GM18502 (cell line): ENCODE data around the gene THUMPD3.
A peak's percentile ranks its signal among the peaks of the same experiment; 100 is the strongest.

Source experiments
- ATAC-seq: cut with Tn5 transposase; IDR thresholded peaks from one replicate; pipeline ENCODE4 v1.9.1; 2021; ENCODE audit warnings: mild to moderate bottlenecking; ENCODE audit not compliant: unreplicated experiment, poor library complexity

THUMPD3 gene

DNA sequence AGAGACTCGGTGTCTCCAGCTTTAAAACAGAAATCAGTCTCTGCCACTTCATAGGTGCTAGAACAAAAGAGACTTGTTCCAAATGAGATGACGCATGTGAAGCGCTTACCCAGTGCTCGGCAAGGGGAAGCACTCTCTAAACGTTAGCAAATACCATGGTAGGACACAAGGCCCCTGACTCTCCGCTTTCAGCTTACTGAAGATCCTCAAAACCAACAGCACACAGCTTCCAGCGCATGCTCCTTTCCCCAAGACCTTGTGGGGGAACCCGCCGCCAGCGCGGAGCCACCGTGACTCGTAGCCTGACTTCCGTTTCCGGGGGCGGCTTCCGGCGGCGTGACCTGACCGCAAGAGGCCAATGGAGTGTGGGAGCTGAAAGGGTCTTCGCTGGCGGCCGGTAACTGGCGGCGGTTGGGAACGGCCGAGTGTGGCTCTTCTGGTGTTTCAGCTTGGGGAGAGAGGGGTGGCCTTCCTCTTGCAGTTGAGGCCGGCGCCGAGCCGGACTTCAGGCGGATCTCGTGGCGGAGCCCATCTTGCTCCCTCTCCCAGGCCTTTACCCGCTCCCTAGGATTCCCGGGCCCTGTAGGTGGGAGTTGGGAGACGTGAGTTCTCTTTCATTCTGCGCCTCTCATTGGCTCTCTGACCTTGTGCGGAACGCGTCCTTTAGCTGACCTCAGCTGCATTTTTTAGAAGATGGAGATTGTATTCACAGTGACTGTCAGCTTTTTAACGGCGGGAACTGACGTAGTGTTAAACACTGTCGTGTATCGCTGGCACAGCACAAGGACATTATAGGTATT is at the start of gene THUMPD3:
TSS of gene THUMPD3 (plus strand) at position 324 of the 800 bp plus-strand sequence. CDS start 2,015 bp downstream, outside the sequence.
- ATAC-seq: peak; percentile 98

GRCh38 chr3:9314796-9315195 is 48.1 kb upstream of the THUMPD3 start:
- ATAC-seq: no peak

- ATAC-seq: no peak
Observed at GRCh38 chr3:9316881-9317361, 45.9 kb upstream of the THUMPD3 start.

GRCh38 chr3:9322780-9323179 is 40.1 kb upstream of the THUMPD3 start:
- ATAC-seq: no peak

GRCh38 chr3:9324944-9325343 is 37.9 kb upstream of the THUMPD3 start:
- ATAC-seq: no peak

DNA sequence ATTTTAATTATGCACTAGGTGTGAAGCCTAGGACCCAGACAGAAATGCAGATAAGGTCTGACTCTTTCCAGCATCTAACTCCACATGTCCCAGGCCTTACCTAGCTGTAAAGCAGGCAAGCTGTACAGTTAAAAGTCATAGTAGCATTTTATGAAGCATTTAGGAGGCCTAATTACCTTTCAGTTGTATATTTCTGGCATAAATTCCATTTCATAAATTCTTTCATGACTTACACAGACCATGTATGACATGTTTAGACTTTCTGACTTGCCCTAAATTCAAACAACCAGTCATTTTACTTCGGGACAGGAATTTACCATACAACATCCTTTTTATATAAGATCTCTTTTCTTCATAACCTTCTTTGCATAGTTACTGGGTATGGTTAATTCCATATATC is 35.3 kb upstream of the THUMPD3 start:
- no peak for ATAC-seq

DNA sequence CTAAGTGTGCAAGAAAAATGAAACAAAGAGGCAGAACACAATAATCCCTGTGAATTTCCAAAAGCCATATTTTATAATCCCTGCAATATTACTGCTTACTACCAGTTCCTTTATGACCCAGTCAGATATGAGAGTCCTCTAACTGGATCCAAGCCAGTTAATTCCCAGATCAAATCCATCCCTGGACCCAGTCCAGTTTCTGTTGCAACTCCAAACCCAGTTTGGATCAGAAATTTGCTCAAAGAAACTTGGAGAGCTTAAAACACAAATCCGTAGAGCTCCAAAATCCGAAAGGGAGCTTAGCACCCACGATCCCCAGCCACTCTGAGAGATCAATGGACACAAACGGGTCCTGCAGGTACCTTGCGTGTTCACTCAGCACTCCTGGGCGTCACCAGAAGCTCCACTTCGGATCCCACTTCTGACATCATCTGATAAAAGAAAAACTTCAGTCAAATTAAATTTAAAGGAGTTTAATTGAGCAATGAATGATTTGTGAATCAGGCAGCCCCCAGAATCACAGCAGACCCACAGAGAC is 32.6 kb upstream of the THUMPD3 start:
- no peak for ATAC-seq

DNA sequence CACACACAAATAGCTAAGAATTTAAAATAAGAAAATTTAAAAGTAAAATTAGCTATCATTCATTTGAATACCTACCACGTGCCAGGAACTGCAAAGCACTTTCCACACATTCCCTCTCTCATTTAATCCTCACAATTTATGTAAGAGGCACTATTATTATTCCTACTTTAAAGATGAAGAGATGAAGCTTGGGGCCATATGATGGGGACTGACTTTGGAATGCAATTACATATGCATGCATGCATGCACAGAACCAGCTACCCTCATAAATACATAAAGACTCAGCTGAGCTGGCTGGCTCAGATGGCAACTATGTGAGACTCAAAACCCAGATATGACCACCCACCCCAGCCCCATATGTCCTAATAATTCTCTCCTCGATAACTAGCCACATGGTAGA is 31.7 kb upstream of the THUMPD3 start:
- ATAC-seq: no peak

DNA sequence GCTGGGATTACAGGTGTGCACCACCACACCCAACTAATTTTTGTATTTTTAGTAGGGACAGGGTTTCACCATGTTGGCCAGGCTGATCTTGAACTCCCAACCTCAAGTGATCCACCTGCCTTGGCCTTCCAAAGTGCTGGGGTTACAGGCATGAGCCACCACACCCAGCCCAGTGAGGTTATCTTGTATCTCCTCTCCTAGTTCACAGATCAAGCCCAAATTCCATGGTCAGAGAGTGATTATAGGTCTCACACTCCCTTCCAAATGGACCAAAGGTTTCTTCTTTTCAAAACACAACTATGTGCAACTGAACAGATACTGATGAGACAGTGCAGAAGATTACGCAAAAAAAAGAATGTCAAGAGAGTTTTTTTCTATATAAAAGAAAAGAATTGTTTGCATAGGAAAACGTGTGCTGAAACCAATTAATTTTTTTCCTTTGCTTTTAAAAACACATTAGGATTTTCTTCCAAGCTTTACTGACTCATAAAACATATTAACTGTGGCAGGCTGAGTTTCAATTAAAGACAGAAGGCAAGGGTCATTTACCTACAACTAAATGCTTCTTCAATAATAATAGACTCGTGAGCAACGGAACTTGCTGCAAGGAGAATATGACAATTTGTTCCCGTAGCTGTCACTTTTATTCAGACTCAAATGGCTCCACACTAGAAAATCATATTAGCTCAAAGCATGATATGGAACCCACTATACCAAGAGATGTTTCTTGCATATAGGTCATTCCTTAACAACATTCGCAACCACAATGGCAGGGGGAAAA is 30.4 kb upstream of the THUMPD3 start:
- no peak for ATAC-seq

GRCh38 chr3:9339761-9340471 is 22.9 kb upstream of the THUMPD3 start:
- no peak for ATAC-seq

GRCh38 chr3:9340472-9340902 is 22.4 kb upstream of the THUMPD3 start:
- no peak for ATAC-seq

- no peak for ATAC-seq
Observed at GRCh38 chr3:9342696-9343095, 20.2 kb upstream of the THUMPD3 start.

DNA sequence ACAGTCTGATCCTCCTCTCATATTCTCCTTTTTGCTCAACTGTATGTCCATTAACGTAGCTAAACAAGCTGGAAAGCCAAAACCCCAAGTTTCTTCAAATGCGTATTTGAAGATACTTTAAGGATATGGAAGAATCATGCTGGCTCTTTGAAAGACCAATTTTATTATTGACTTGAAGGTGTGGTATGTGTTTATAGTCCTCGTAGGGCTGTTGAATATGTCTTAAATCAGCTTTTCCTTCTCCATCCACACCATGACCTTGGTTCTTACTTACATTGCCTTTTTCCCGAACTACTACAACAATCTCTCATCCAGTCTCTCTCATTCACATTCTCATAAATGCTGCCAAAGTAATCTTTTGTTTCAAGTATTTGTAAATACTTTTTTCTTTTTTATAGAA is 19.7 kb upstream of the THUMPD3 start:
- ATAC-seq: no peak

DNA sequence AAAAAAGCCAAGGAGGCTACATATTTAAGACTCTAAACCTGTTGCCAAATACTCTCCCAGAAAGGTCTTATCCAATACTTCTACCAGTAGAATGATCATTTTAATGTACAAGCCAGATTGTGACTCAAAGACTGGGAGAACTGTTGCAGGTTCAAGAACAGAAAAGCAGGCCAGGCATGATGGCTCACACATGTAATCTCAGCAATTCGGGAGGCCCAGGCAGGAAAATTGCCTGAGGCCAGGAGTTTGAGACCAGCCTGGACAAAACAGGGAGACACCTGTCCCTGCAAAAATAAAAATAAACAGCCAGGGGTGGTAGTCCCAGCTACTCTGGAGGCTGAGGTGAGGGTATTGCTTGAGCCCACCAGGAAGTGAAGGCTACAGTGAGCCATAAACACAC is 17.8 kb upstream of the THUMPD3 start:
- ATAC-seq: no peak

- ATAC-seq: no peak
Observed at GRCh38 chr3:9346141-9346540, 16.7 kb upstream of the THUMPD3 start.

DNA sequence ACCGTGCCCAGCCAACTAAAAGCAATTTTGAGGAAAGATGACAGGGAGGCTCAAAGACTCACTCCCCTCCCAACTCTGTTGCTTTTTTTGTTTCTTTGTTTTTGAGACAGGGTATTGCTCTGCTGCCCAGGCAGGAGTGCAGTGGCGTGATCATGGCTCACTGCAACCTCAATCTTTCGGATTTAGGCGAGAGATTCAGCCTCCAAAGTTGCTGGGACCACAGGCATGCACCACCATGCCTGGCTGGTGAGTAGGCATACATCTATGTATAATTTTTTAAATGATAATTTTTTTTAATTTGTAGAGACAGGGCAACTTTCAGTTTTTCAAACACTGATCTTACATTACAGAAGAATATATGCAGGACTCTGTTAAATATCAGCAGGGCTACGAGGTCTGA is 15.8 kb upstream of the THUMPD3 start:
- ATAC-seq: no peak

GRCh38 chr3:9347887-9348286 is 15.0 kb upstream of the THUMPD3 start:
- no peak for ATAC-seq

DNA sequence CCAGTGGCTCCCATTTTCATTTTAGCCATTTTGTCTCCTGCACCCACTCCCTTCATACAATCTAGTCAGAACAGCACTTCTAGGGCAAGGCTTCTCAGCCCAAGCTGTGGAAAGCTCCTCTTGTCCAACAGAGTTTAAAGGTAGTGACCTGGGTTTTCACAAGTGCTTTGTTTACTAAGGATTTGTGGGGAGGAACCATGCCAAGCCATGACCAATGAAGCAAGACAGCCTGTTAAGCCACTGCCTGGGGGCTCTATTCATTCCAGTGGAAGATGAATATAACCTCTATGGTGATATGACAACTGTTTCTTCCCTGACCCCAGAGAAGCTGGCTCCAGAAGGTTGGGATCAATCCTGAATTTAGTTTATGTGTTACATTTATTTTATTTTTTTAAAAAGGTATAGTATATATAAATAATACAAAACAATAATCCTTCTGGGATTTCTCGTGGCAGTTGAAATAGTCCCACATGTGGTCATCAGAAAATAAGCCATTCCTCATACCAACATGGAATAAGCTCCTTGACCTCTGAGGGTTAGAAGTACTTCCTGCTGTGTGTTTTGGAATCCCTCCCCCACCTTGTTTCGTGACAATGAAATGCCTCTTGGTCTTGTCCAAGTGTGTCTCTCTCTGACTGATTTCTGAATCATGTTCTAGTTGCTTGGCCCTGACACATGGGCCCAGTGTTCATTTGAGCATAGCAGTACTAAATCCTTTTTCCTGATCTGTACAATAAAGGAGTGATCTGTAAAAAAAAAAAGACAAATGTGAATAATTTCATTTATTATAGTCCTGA is 13.3 kb upstream of the THUMPD3 start:
- ATAC-seq: no peak

- ATAC-seq: no peak
Observed at GRCh38 chr3:9351709-9352126, 11.1 kb upstream of the THUMPD3 start.
